T-helper 2 cell treated with Interferon-gamma antibody and Interleukin-4, amounts not matched to agents 100 ng/mL and 5 ng/mL, for 36 hours (primary cell): ENCODE data around the gene MMP24OS. TPM values are rescaled to one million over a fixed set of nuclear protein-coding genes. Genes with fewer than 3 reads are reported as not detected.
"Not testable (repeated sequence)": the region's sequence is repeated elsewhere in the genome, so short reads cannot be mapped to it uniquely, and the experiment has no call there.

Experiments used
- intact Hi-C: fragments of 100-400 bp; cut with micrococcal nuclease; formaldehyde crosslinking; loops from one replicate; pipeline ENCODE4 v1.15.1; 2023
- total RNA-seq: library from RNA; stranded (reverse); gene quantifications from 2 replicates; pipeline ENCODE4 v1.2.3, GENCODE V29; 2022

The MMP24OS gene
- total RNA-seq, 1 donor from 2014 or later = 29.4 TPM

DNA sequence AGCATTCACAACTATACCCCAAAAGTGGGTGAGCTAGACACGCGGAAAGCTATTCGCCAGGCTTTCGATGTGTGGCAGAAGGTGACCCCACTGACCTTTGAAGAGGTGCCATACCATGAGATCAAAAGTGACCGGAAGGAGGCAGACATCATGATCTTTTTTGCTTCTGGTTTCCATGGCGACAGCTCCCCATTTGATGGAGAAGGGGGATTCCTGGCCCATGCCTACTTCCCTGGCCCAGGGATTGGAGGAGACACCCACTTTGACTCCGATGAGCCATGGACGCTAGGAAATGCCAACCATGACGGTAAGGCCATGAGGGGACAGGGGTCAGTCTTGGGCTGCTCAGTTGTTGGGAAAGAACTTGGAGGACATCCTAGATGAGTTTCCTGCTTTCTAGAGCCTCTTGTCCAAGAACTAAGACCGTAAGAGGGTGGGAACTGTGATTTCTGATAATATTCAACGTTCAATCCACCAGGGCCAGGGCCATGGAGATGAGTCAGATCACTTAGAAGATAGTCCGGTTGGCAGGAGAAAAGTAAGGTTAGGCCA lies 23.4 kb downstream of the MMP24OS start:
- intact Hi-C loops = no loop called here

DNA sequence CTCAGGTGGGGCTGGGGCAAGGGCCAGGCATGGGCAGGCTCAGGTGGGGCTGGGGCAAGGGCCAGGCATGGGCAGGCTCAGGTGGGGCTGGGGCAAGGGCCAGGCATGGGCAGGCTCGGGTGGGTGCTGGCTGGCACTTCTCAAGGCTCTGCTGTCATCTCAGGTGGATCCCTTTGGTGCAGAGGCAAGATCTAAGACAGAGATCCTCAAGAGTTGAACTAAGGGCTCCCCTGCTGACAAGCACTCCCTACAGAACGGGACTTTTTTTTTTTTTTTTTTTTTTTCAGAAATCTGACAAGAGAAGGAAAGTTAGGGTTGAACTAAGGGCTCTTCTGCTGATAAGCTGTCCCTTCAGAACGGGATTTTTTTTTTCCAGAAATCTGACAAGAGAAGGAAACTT lies 24.9 kb downstream of the MMP24OS start:
- intact Hi-C loops = no loop called here

DNA sequence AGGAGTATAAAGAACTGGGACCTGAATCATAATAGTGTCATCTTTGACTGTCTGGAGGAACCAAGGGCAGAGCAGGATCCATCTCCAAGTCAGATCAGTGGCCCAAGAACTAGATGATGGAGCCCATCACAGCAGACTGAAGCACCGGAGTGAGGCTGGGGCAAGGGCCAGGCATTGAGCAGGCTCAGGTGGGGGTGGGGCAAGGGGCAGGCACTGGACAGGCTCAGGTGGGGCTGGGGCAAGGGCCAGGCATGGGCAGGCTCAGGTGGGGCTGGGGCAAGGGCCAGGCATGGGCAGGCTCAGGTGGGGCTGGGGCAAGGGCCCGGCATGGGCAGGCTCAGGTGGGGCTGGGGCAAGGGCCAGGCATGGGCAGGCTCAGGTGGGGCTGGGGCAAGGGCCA lies 25.3 kb downstream of the MMP24OS start:
- intact Hi-C loops = not testable (repeated sequence)

DNA sequence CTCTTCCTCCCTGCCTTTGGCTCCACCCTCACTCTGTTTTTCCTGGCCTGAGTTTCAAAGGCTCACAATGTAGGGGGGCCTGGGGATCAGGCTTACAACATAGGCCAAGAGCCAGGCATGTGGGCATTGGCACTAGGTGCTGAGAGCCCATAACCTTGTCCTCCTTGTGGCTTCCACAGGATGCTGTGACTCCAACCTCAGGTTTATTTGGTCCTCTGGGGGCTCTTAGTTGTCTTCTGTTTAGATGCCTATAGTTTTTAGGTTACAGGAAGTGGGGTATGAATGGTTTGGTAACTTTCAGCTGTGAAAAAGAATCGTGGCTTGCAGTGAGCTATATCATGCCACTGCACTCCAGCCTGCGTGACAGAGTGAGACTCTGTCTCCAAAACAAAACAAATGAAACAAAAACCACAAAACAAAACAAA lies 25.9 kb downstream of the MMP24OS start:
- intact Hi-C loops = no loop called here

DNA sequence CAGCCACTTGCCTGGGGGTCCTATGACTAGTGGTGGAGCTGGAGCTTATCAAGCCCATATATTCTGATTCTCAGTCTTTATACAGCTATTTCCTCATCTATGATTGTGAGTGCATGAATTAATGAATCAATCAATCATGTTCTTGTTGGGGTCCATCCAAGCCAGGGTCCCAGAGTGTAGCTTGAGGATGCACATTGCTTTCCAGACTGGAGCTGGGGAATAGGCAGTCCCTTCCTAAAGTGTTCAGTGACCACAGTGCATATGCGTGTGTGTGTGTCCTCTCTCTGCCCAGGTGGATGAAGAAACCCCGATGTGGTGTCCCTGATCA lies 26.3 kb downstream of the MMP24OS start:
- intact Hi-C loops = no loop called here

DNA sequence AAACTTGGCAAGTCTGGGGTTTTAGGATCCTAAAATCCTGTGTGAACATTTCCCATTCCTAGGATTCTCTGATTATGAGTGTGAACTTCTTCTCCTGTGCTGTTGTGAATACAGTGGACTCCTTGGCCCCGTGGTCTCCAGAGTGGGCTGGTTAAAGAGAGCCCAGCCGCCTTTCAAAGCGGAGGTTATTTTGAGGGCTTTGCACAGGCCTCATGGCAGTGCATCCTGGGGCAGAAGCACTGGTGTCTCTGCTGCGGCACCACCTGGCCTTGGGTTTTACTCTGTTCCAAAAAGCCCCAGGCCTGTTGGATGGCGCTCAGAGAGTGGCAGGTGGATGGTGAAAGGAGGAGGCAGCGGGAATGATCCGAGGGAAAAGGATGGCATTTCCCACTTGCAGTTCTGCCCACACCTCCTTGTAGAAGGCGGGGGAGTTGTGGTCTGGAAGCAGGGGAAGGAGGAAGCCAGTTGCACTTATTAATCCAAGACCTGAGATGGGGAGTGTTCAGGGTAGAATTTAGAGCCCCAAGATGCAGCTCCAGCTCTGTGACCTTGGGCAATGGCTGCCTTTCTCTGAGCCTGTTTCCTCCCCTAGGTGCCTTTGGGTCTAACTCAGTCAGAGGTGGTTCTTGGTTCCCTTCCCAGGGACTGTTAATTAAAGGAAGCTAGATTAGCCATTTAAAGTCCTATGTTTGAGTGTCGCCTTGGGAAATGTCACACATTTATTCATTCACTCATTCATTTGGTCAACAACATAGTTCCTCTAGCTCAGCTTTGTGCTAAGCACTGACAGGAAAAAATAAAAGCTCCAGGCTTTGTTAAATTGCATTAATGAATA lies 29.1 kb downstream of the MMP24OS start:
- intact Hi-C loops = no loop called here

DNA sequence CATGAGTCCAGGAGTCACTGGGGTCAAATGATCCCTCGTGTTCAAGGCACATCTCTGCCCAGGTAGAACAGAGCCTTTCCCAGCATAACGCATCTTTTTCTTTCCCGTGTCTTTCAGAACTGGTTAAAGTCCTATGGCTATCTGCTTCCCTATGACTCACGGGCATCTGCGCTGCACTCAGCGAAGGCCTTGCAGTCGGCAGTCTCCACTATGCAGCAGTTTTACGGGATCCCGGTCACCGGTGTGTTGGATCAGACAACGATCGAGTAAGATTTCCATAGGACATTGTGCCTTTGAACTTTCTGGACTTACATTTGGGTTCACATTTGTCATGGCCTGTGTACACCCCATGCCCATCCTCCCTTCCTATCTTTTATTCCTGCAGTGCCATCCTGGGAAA lies 31.2 kb downstream of the MMP24OS start:
- intact Hi-C loops = no loop called here

DNA sequence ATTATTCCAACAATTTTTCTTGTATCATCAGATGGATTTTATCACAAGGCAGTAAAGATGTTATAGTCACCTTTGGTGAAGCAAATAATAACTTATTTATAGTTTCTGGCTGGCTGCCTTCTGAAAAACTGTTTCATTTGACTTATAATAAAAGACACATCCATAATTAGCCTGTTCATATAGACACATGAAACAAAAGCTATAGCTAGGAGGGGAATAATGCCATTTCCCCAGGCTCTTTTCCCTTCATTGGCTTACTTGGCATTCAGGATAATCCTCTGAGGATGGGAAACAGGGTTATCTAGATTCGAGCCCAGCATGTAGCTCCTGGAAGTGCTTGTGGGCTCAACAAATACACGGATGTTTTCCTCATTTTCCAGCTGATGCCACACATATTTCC lies 33.9 kb downstream of the MMP24OS start:
- intact Hi-C loops = no loop called here

DNA sequence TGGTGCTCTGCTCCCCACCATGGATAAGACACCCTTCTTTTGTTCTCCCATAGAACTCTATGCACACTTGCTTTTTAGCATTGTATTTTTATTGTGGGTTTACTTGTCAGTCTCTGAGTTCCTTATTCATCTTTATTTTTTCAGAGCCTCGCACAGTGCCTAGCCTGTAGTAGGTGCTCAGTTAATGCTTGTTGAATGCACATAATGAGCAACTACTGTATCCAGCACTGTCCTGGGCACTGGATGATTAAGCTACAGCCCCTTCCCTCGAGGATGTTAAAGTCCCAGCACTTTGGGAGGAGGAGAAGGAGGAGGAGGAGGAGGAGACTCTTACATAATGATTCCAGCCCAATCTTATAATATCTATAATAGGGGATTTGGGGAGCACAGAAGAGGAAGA lies 34.6 kb downstream of the MMP24OS start:
- intact Hi-C loops = no loop called here

DNA sequence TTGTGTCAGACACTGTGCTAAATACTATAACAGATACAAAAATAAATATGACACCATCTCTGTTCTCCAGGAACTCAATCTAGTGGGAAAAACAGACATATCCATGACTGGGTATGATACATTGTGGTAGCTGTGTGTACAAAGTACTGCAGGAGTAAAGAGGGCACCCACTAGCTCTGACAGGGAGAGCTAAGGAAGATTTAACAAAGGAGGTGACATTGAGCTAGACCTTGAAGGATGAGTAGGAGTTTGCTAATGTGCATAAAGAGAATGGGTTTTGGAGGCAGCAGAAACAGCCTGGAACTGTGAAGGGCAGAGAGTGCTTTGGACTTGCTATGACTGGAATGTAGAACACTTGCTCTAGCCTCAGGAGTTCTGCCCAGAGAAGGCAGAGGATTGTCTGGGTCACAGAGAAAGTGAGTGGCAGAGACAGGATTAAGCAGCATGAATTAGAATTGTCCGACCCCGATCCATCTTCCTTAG lies 37.1 kb downstream of the MMP24OS start:
- intact Hi-C loops = no loop called here

DNA sequence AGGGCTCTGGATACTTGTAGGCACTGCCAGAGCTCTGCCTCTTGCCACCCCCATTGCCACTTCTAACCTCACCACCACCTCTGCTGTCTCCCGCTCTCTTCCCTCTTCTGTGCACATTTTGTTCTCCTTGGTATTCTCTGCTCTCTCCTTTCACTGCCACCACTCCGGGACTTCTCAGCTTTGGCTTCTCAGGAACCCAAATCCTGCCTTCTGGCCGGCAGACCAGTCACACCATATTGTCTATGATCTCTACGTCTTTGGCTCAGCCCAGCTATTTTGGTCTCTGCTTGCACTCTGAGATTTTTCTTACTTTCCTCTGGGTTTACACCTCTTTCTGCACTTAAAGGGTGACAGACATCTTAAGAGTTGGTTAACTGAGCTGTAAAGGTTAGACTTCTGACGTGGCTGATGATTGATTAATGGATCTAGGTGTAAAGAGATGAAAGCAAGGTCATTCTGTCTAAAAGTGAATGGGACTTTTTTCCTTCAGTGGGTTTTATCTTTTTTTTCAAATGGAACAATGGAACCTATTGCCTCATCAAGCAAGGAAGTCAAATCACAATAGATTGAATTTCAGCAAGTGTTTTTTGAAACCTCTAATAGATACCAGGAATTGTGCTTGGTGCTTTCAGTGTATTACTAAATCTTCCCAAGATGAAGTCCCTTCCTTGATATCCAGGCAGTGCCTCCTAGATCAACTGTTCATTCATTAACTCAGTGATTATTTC lies 37.7 kb downstream of the MMP24OS start:
- intact Hi-C loops = no loop called here

DNA sequence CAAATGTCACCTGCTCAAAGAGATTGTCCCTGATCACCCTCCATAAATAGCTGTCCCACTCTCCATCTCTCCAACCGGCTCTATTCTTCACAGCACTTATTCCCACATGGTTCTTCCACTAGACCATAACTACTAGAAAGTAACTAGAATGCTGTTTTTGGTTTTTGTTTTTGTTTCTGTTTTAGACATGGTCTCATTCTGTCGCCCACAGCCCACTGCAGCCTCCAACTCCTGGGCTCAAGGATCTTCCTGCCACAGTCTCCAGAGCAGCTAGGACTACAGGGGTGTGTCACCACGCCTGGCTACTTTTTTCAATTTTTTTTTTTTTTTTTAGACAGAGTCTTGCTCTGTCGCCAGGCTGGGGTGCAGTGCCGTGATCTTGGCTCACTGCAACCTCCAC lies 39.2 kb downstream of the MMP24OS start:
- intact Hi-C loops = no loop called here

DNA sequence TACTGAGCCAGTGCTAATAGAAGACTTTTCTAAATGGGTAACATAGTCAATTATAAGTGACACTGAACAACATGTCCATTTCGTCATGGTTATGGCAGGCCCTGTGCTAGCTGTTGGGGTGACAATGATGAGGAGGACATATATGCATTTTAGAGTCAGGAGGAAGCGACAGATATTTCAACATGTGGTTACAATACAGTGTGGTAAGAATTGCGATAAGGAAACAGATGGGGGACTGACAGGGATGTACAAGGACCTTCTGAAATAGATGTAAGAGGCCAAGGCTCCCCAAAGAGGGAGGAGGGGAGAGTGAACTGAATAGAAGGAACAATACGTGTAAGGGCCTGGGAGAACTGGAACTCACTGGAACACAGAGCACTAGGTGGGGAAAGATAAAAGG lies 39.8 kb downstream of the MMP24OS start:
- intact Hi-C loops = no loop called here

DNA sequence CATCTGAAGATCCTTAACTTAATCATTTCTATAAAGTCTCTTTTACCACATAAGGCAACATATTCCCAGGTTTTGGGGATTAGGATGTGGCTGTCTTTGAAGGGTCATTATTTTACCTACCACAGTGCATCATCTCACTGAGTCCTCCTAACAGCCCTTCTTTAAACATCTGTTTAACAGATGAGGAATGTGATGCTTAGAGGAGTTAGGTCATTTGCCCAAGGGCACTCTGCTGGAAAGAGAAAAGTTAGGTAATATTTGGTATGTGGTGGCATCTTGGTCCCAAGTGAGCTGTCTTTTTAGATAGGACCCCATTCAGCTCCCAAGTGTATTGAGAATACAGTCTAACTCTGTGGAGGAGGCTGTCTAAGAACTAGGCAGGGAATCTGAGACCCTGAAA lies 40.4 kb downstream of the MMP24OS start:
- intact Hi-C loops = no loop called here

DNA sequence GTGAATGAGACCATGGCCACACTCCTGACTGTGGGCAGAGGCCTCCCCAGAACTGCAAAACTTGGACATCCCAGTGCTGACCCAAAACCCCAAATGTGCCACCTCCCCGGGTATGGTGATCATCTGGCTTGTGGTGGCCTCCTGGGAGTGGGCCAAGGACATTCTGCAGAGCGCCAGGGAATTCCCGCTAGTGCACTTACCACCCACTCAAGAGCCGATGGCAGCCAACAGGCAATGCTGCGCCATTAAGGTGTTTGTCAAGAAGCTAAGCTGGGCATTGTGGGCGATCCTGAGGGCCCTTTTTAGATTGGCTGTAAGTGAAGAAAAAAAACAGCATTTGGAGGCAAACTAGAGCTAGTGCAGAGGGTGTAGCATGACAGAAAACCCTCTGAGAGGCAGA lies 42.0 kb downstream of the MMP24OS start:
- intact Hi-C loops = no loop called here

DNA sequence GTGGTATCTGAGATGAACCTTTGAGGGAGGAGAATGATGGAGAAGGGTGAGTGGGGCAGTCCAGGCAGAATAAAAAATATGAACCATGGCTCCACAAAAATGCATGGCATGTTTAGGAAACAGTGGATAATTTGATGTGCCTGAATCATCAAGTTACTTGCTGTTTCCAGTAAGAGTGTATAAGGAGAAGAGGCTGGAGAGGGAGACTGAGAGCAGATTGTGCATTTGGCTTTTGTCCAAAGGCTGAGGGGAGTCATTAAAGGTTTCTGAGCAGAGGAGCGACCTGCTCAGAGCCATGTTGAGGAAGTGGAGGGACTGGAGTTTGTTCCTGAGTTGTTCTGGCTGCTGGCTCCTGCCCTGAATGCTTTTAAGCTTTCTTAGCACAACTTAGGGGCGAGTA lies 45.3 kb downstream of the MMP24OS start:
- intact Hi-C loops = no loop called here

DNA sequence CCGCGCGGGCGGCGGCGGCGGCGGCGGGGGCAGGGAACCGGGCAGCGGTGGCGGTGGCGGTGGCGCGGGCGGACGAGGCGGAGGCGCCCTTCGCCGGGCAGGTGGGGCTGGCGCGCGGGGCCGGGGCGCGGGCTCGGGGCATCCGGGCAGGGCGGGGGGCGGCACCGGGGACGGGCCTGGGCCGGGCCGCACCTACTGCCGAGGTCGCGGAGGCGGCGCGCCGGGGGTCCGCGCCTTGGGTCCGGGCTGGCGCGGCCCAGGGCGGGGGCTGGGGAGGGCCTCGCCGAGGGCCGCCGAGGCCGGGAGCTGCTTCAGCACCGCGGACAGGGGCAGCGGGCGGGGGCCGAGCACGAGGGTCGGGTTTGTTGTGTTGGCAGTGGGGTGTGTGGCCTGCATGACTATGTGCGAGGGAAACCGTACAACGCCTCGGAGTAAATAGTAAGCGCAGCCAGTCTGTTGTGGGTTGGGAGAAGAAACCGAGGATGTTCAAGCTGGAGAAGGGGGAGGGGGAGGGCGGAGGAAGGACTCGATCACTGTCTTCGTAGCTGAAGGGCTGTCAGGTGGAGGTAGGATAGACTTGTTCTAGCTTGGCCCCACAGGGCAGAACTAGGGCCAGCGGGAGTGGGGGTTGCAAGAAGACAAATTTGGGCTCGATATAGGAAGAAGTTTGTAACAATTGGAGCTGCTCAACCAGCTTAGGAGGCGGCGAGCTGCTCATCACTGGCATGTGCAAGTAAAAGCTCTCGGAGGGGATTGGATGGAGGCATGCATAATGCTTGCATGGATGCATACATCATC lies 50.8 kb downstream of the MMP24OS start:
- intact Hi-C loops = no loop called here

Other genes with a start within 250 kb of the MMP24OS start
- gene TRPC4AP, start 185.3 kb downstream of the MMP24OS start, total RNA-seq = 50.3 and 50.6 TPM in 2 replicates
- gene EDEM2, start 130.8 kb downstream of the MMP24OS start, total RNA-seq = 28.4 and 29.0 TPM in 2 replicates
- 0.41 and 0.45 TPM in 2 replicates for gene PROCR, start 106.0 kb downstream of the MMP24OS start, total RNA-seq
- not detected in 2 replicates for gene MMP24, start 51.4 kb downstream of the MMP24OS start, total RNA-seq
- gene EIF6, start 6.7 kb upstream of the MMP24OS start, total RNA-seq = 111 and 112 TPM in 2 replicates
- not detected in 2 replicates for gene FAM83C, start 14.3 kb upstream of the MMP24OS start, total RNA-seq
- 45.0 and 53.9 TPM in 2 replicates for gene UQCC1, start 133.9 kb upstream of the MMP24OS start, total RNA-seq
- not detected in 2 replicates for gene GDF5, start 160.1 kb upstream of the MMP24OS start, total RNA-seq
- 56.8 and 58.2 TPM in 2 replicates for gene CEP250, start 177.5 kb upstream of the MMP24OS start, total RNA-seq